IMR-90 (cell line): ENCODE data around the gene NMNAT3. TPM values are rescaled to one million over a fixed set of nuclear protein-coding genes. Genes with fewer than 3 reads are reported as not detected.

ENCODE experiments used
- ATAC-seq: fragments of 200-7000 bp; cut with Tn5 transposase; 2 replicates; pipeline ENCODE4 v1.9.1; 2020; ENCODE audit warnings: low read depth, mild to moderate bottlenecking, moderate library complexity
- BruUV-seq: library from RNA; stranded (reverse); fragments of 400-500 nt; replicated peaks from 2 replicates; lab custom pipeline; 2021; lab: Mats Ljungman, UMichigan
- CTCF ChIA-PET: fragments of 300-600 bp; formaldehyde crosslinking; extraction: SDS; loops from one replicate; lab custom pipeline; 2021; ENCODE audit warnings: antibody characterized with exemption; lab: Yijun Ruan, JAX
- POLR2A ChIA-PET: fragments of 300-600 bp; sonication (Branson Sonifier 250); formaldehyde crosslinking; loops from one replicate; lab custom pipeline; 2022; ENCODE audit warnings: antibody characterized with exemption; ENCODE audit not compliant: unreplicated experiment; lab: Charles Lee
- DNase-seq: peaks from one replicate; pipeline ENCODE4 v3.0.0; 2013
- H2AFZ ChIP-seq: replicated peaks from 2 replicates; pipeline ENCODE3; 2013; ENCODE audit warnings: low read length, mild to moderate bottlenecking; ENCODE audit not compliant: poor library complexity
- H2AK5ac ChIP-seq: 2 replicates; pipeline ENCODE4 v1.6.1; 2013; ENCODE audit warnings: low read depth, low read length, inconsistent platforms
- H2AK9ac ChIP-seq: replicated peaks from 2 replicates; pipeline ENCODE3; 2013; ENCODE audit warnings: mild to moderate bottlenecking, low read depth, low read length, moderate library complexity; ENCODE audit not compliant: poor library complexity
- H2BK120ac ChIP-seq: 2 replicates; pipeline ENCODE4 v1.6.1; 2013; ENCODE audit warnings: low read depth, low read length, inconsistent platforms
- H2BK15ac ChIP-seq: 3 replicates; pipeline ENCODE4 v1.6.1; 2013; ENCODE audit warnings: low read depth, low read length, inconsistent platforms
- H2BK20ac ChIP-seq: 2 replicates; pipeline ENCODE4 v1.6.1; 2013; ENCODE audit warnings: low read depth, mild to moderate bottlenecking, inconsistent platforms, low read length, moderate library complexity
- H2BK5ac ChIP-seq: 2 replicates; pipeline ENCODE4 v1.6.1; 2013; ENCODE audit warnings: mild to moderate bottlenecking, low read depth, low read length, inconsistent platforms; ENCODE audit not compliant: poor library complexity, severe bottlenecking
- H3K14ac ChIP-seq: replicated peaks from 2 replicates; pipeline ENCODE4 v1.6.1; 2013; ENCODE audit warnings: low read depth, low read length, inconsistent platforms
- H3K18ac ChIP-seq: 2 replicates; pipeline ENCODE4 v1.6.1; 2013; ENCODE audit warnings: low read depth, low read length, control low read depth
- H3K23ac ChIP-seq: 2 replicates; pipeline ENCODE4 v1.6.1; 2013; ENCODE audit warnings: low read depth, low read length, inconsistent platforms
- H3K27ac ChIP-seq: 2 replicates; pipeline ENCODE4 v1.5.1; 2013; ENCODE audit warnings: mild to moderate bottlenecking, control low read depth, low read length; ENCODE audit not compliant: insufficient read depth
- H3K27me3 ChIP-seq: 2 replicates; pipeline ENCODE4 v1.6.1; 2013; ENCODE audit warnings: low read length; ENCODE audit not compliant: control insufficient read depth, insufficient read depth
- H3K36me3 ChIP-seq: 2 replicates; pipeline ENCODE4 v1.6.1; 2013; ENCODE audit warnings: low read length, mixed read lengths; ENCODE audit not compliant: control insufficient read depth, insufficient read depth
- H3K4ac ChIP-seq: 2 replicates; pipeline ENCODE4 v1.6.1; 2013; ENCODE audit warnings: low read depth, low read length, inconsistent platforms
- H3K4me1 ChIP-seq: 2 replicates; pipeline ENCODE4 v1.6.1; 2013; ENCODE audit warnings: low read length, mixed read lengths; ENCODE audit not compliant: control insufficient read depth, insufficient read depth
- H3K4me2 ChIP-seq: 2 replicates; pipeline ENCODE4 v1.6.1; 2013; ENCODE audit warnings: low read depth, mild to moderate bottlenecking, control low read depth, low read length, moderate library complexity
- H3K4me3 ChIP-seq: 2 replicates; pipeline ENCODE4 v1.5.1; 2013; ENCODE audit warnings: low read depth, mild to moderate bottlenecking, control low read depth, low read length, moderate library complexity; ENCODE audit not compliant: insufficient read depth
- H3K56ac ChIP-seq: 2 replicates; pipeline ENCODE4 v1.6.1; 2013; ENCODE audit warnings: low read length, inconsistent platforms; ENCODE audit not compliant: insufficient read depth; ENCODE audit errors: extremely low read depth
- H3K79me1 ChIP-seq, 2 experiments: 2 replicates each; pipeline ENCODE4 v1.6.1; 2013; ENCODE audit warnings: low read length in 2 of 2, inconsistent platforms in 1 of 2, low read depth in 1 of 2
- H3K9ac ChIP-seq: 2 replicates; pipeline ENCODE4 v1.6.1; 2013; ENCODE audit warnings: low read depth, low read length, control low read depth
- H3K9me1 ChIP-seq: 2 replicates; pipeline ENCODE4 v1.6.1; 2013; ENCODE audit warnings: low read length, inconsistent platforms; ENCODE audit not compliant: insufficient read depth
- H3K9me3 ChIP-seq: 2 replicates; pipeline ENCODE4 v1.6.1; 2013; ENCODE audit warnings: low read length; ENCODE audit not compliant: control insufficient read depth, insufficient read depth
- H4K20me1 ChIP-seq: 2 replicates; pipeline ENCODE4 v1.6.1; 2013; ENCODE audit warnings: low read length, inconsistent platforms; ENCODE audit not compliant: insufficient read depth
- H4K5ac ChIP-seq: 2 replicates; pipeline ENCODE4 v1.6.1; 2013; ENCODE audit warnings: mild to moderate bottlenecking, low read depth, low read length, control low read depth
- H4K8ac ChIP-seq, 2 experiments: 2 replicates each; pipeline ENCODE4 v1.6.1; 2013; ENCODE audit warnings: low read depth in 2 of 2, low read length in 2 of 2, control low read depth in 1 of 2, inconsistent platforms in 1 of 2
- H4K91ac ChIP-seq: 2 replicates; pipeline ENCODE4 v1.6.1; 2013; ENCODE audit warnings: low read depth, low read length, inconsistent platforms; ENCODE audit not compliant: insufficient read depth
- ELK1 ChIP-seq: fragments of 150-350 bp; IDR thresholded peaks from 2 replicates; pipeline ENCODE4 v1.6.1; 2016; ENCODE audit warnings: low read depth, mild to moderate bottlenecking, low read length, moderate library complexity, borderline replicate concordance
- MAZ ChIP-seq: IDR thresholded peaks from 2 replicates; pipeline ENCODE4 v1.6.1; 2012; ENCODE audit warnings: low read depth, mild to moderate bottlenecking, low read length, improper control_type of control experiment, moderate library complexity, borderline replicate concordance
- MXI1 ChIP-seq: IDR thresholded peaks from 2 replicates; pipeline ENCODE4 v1.6.1; 2012; ENCODE audit warnings: low read depth, mild to moderate bottlenecking, low read length, moderate library complexity, borderline replicate concordance
- POLR2A ChIP-seq: IDR thresholded peaks from 2 replicates; pipeline ENCODE4 v1.6.1; 2012; ENCODE audit warnings: mild to moderate bottlenecking, low read depth, low read length
- RAD21 ChIP-seq: IDR thresholded peaks from 2 replicates; pipeline ENCODE4 v1.6.1; 2012; ENCODE audit warnings: low read length, improper control_type of control experiment
- RFX5 ChIP-seq: IDR thresholded peaks from 2 replicates; pipeline ENCODE4 v1.8.0; 2012; ENCODE audit warnings: low read depth, mild to moderate bottlenecking, low read length, moderate library complexity
- WGBS, 2 experiments: methylation state at CpG; one replicate each; pipeline versions ENCODE4 v1.1.5 to v1.1.7; 2013; ENCODE audit warnings: missing lambda C conversion rate in 2 of 2; ENCODE audit not compliant: insufficient read length in 1 of 2; ENCODE audit errors: extremely low coverage in 2 of 2; 5-methylcytosine and 5-hydroxymethylcytosine counted together
- dilution Hi-C: fragments of 300-500 bp; cut with HindIII; formaldehyde crosslinking; loops from one replicate; pipeline ENCODE4 v1.14.3; 2018; ENCODE audit warnings: low sequenced_read_pairs; ENCODE audit not compliant: unreplicated experiment
- in situ Hi-C: fragments of 300-500 bp; cut with MboI; formaldehyde crosslinking; loops from 3 replicates; pipeline ENCODE4 v1.14.3; 2019; ENCODE audit warnings: low sequenced_read_pairs, inconsistent platforms, mixed read lengths
- intact Hi-C: fragments of 100-400 bp; cut with micrococcal nuclease; formaldehyde crosslinking; loops from 2 replicates; pipeline ENCODE4 v1.10.0; 2022
- polyA plus RNA-seq, 3 experiments: library from polyadenylated mRNA; depleted of rRNA; stranded (reverse); fragments of >200 nt; gene quantifications; 2 replicates each; pipeline ENCODE4 v1.2.3, GENCODE V29; 2012; ENCODE audit warnings: low replicate concordance in 1 of 3
- total RNA-seq: library from RNA; depleted of rRNA; stranded (reverse); fragments of >200 nt; gene quantifications from 2 replicates; pipeline ENCODE4 v1.2.3, GENCODE V29; 2012

Gene NMNAT3
- total and polyA plus RNA-seq, 2 of the 4 experiments (the other 2 are of a cell fraction) = 0.12 to 0.36 TPM

DNA sequence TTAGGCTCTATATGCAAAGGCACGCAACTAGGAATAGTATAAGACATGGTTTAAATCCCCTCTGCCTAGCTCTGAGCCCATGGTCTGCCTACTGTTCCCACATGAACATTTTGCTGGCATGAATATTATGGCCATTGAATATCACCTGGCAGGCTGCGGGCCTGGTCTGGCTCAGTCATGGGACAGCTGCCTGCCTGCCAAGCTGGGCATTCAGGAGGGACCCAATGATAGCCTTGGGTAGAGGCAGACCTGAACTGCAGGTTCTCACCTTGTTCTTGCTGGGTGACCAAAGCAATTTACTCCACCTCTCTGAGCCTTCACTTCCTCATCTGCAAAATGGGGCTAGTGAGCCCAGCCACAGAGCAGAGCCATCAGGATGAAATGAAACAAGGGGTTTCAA, 149.5 kb downstream of the NMNAT3 start:
- in situ Hi-C loops = no loop called here
- DNase-seq = no peak

More for the DNA sequence above, 149.5 kb downstream of the NMNAT3 start:
- Histone ChIP-seq H3K27ac (no peak overlapping the region), H2AK5ac (no peak overlapping the region), H2BK20ac (no peak overlapping the region), H3K9me1 (no peaks in the 10 kb centered on the region), H3K4me1 (no peaks in the 10 kb centered on the region), H4K8ac (no peak overlapping the region), H2BK15ac (no peak overlapping the region), H2AFZ (no peak overlapping the region), H3K18ac (no peak overlapping the region), H3K79me1 (no peaks in the 10 kb centered on the region), H2AK9ac (no peak overlapping the region), H2BK120ac (no peak overlapping the region), H3K9me3 (no peaks in the 10 kb centered on the region), H3K4ac (no peak overlapping the region), H3K14ac (no peak overlapping the region), H3K27me3 (no peaks in the 10 kb centered on the region), H3K4me3 (no peak overlapping the region), H2BK5ac (no peak overlapping the region), H4K91ac (no peak overlapping the region), H3K4me2 (no peak overlapping the region), H3K56ac (no peak overlapping the region), H3K36me3 (no peaks in the 10 kb centered on the region), H3K9ac (no peak overlapping the region), H4K20me1 (no peaks in the 10 kb centered on the region), H4K5ac (no peak overlapping the region), H3K23ac (no peak overlapping the region)
- ChIA-PET CTCF (no interaction called here), POLR2A (no interaction called here)
- dilution Hi-C loops (no loop called here), intact Hi-C loops (no loop called here)
- WGBS, 2 experiments = no CpG with 5 or more reads among the region's 2 CpGs
- BruUV-seq = no TSS peak
- no peak for ATAC-seq
- TF ChIP-seq MXI1 = no peak
- TF ChIP-seq MAZ = no peak
- TF ChIP-seq RFX5 = no peak
- TF ChIP-seq POLR2A = no peak
- no peak for TF ChIP-seq ELK1
- TF ChIP-seq RAD21 = no peak
